HG03354 (cell line): ENCODE results near the gene PHF14.

Experiments used
- ATAC-seq: cut with Tn5 transposase; IDR thresholded peaks from one replicate; pipeline ENCODE4 v1.9.1; 2021; ENCODE audit warnings: mild to moderate bottlenecking; ENCODE audit not compliant: unreplicated experiment, poor library complexity, severe bottlenecking

Gene PHF14

DNA sequence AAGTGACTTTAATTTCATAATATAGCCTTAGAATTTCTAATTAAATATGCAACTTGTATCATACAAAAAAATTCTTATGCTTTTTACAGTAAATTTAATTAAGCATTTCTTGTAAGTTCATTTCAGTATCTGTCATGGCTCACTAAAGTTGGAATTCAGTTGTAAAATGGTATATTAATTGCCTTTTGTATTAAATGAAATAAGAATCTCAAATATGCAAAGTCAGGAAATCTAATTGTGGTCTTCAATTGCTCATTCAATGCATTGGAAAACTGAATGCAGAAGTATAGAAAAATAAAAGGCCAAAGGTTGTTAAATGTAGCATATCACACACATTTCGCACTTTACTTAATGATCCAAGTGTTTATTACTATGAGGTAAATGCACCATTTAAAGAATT lies 189.5 kb downstream of the PHF14 start:
- no peak for ATAC-seq

DNA sequence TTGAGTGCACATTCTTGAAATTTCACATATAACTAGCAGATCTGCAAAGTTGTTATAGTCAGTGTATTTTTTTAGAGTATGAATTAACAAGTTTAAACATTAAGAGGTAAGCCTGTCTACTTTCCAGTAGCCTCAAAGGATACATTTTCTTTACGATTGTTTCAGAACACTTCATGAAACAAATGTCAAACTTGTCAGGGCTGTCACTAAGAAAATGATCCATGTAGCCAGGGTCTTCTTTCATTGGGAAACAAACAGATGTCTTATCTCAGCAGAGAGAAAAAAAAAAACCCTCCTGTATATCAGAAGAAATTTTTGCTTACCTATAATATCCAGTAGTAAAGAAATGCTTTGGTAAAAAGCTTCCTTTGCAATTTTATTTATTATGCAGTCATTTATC lies 192.4 kb downstream of the PHF14 start:
- ATAC-seq, result no peak

- no peak for ATAC-seq
These were observed 195.0 kb downstream of the PHF14 start for GRCh38 chr7:11168650-11169170.

DNA sequence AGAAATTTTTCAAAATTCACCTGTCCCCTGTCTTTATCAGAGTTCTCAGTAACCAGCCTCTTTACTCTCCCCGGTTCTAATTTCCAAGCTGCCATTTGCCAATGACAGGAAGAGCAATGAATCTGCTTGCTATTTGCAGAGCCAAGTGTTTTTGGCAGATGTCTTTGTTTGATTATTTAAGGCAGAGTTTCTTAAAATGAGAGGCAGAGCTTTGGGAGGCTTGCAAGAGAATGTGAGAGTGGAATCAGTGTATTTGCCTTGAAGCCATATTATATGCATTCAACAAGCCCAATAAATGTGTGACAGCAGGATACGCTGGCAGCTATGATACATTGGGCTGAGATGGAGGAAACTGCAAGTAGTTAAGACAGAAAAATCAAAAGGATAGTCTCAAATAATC lies 196.5 kb downstream of the PHF14 start:
- ATAC-seq, result no peak

DNA sequence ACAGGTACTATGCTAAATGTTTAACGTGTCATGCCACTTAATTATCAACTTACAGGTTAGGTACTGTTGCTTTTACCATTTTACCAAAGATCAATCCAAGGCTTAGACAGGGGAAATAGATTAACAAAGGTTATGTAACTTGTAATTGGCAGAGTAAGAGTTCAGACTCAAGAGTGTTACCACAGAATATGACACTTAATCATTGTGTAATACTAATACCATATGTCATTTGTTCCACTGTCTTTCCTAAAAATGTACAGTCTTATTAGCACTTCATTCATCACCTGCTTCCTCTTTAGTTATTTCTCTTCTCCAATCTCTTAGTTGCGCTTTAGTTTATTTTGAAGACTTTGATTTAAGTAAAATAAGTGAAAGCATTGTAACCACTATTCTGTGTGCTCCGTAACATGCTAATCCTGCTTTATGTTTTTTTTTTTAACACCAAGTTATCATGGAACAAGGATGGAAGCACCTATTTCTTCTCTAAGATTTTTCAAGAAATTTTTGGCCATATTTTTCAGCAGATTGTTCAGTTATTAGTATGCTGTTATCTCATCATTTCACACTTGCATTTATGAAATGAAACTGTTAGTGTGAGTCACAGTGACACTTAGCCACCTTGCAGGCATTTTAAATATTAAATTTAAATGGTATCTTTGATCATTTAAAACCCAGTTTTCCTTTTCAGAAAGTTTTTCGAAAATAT lies 197.3 kb downstream of the PHF14 start:
- no peak for ATAC-seq

DNA sequence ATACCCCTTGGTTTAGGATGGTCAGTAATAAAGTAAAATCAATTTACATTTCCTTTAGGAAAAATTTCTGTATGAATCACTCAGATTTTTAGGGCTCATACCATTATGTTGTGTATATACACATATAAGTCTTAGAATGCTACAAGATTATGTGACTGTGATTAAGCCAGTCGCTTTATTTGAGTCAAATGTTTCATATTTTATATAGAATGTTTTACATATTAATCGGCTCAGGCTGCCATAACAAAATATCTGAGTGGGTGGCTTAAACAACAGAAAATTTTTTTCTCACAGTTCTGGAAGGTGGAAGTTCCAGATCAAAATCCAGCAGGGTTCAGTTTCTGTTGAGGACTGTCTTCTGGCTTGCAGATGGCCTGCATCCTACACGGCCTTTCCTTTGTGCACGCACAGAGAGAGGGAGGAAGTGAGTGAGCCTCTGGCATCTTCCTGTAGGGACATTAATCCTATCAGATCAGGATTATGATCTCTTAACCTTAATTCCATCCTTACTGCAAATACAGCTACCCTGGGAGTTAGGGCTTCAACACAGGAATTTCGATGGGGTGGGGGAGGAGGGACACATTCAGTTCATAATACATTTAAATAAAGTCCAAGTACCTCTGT lies 198.0 kb downstream of the PHF14 start:
- ATAC-seq, result no peak

- no peak for ATAC-seq
These were observed 199.2 kb downstream of the PHF14 start for GRCh38 chr7:11172835-11173234.

GRCh38 chr7:11175371-11175770 lies 201.7 kb downstream of the PHF14 start:
- no peak for ATAC-seq

GRCh38 chr7:11175887-11176286 lies 202.2 kb downstream of the PHF14 start:
- ATAC-seq, result no peak

DNA sequence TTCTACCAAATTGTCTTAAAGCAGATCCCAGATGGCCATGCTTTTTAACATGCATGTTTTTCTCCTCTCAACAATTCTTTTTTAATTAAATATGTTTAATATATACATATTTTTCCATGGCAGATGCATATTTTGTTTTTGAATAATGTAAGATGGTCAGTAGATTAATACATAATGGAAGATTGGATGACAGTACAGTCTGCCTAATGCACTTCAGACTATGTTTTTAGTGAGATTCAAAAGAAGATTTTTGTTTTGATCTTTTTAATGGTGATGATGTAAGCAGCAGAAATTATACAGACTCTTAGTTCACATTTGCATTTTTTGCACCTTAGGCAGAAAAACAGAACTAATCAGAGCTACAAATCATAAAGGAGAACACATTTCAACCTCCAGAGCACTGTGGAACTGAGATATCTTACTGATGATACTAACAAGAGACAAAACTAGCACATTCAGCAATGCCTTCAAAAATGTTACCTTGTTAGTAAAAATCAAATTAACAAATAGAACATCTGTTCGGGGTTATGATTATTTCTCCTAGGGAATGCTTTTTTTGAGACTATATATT lies 203.4 kb downstream of the PHF14 start:
- ATAC-seq, result no peak

GRCh38 chr7:11177793-11178192 lies 204.1 kb downstream of the PHF14 start:
- no peak for ATAC-seq

DNA sequence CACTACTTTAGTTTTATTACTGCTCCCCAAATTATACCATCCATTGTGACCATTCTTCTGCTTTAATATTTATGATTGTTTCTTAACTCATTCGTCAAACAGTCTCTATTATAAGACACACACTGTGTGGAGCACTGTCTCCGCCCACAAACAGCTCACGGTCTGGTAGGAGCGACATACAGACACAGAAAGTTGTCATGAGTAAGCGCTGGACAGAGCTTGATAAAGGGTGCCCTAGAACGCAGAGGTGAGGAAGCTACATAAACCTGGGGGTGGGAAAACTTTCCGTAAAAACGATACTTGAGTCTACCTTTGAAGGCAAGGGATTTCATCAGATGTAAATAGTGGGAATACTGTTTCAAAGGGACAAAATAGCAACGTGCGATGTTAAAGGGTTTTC lies 207.9 kb downstream of the PHF14 start:
- ATAC-seq, result no peak

DNA sequence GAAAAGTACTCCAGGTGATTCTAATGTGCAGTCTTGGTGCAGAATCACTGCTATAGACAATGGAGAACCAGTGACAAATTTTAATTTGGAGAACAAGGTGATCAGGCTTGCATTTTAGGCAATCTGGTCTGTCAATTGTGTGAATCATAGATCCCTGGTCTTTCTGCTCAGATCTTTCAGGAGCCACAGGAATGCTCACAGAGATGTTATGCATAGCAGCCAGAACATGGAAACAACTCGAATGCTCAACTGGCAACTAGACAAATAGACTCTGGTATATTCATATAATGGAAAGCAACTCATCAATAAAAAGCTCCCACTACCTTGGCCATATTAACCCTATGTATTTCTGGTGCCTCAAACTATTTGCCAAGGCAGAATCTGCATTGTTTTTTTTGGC lies 209.1 kb downstream of the PHF14 start:
- no peak for ATAC-seq

GRCh38 chr7:11185179-11185815 lies 211.6 kb downstream of the PHF14 start:
- no peak for ATAC-seq

DNA sequence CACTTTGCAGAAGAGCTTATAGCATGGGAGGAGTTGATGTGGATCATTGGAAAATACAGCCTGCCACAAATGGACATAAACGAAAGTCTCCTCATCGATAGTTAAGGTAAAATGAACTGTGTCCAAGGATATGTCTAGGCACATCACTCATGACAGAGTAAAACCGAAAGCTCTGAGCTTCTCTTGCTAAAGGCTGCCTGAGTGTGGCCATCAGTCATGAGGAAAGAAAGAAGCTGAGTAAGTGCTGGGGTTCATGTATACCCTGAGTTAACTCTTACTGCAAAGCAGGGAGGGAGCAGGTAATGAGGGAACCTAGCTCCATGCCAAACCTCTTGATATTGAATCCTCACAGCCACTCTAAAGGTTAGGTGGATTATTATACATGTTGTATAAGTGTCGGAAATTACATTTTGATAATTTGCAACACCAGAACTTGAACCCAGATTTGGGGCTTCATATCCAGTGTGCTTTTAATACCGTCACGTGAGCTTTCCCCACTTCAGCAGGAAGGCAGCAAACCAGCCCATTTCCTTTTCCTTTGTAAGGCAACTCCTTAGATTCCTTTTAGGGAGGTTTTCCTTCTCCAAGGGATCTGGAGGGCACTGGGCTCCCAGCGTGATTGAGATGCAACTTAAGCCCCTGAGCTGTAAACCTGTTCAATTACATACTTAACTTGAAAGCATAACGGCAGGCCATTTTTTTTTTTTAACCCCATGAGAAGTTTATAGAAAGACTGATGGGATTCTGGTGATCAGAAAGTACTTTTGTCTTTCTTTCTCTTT lies 215.0 kb downstream of the PHF14 start:
- ATAC-seq, result no peak

- no peak for ATAC-seq
These were observed 217.4 kb downstream of the PHF14 start for GRCh38 chr7:11191081-11191480.

GRCh38 chr7:11191574-11192220 lies 218.0 kb downstream of the PHF14 start:
- ATAC-seq, result no peak

GRCh38 chr7:11192506-11192905 lies 218.8 kb downstream of the PHF14 start:
- no peak for ATAC-seq

DNA sequence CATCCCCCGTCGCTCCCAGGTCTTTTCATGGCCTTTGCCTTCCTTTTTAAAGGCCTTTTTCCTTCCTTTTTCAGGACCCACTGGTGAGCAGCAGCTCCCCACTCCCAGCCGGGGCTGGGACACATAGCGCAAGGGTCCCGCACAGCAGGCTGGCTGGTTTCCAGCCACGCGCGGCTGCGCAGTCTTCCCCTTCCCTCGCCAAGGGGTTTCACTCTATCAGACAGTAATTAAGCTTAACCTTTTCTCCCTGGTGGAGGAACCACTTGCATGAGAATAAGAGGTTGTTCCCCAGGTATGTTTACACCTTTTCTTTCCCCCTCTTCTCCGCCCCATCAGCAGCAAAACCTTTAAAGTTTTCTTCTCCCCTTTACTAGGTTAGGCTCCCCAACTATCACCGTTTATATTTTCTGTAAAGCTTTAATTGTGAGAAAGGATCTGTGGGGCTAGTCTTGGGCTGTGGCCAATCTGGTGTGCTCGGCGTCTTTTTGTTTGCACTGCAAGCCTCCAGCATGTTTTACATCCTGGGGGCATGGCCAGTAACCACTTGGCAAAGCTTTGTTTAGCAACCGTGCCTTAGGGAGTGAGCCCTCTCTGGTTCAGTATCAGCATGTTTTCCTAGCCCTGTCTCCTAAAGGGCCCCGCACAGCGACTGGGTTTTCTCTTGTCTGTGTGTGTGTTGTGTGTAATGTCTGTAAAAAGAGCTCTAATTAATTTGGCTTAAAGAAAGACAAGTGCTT lies 219.6 kb downstream of the PHF14 start:
- ATAC-seq, result no peak
